HG03575 (cell line): ENCODE results near the gene PAMR1.
"Not testable (repeated sequence)": the region's sequence is repeated elsewhere in the genome, so short reads cannot be mapped to it uniquely, and the experiment has no call there.

ENCODE experiments used
- ATAC-seq: cut with Tn5 transposase; IDR thresholded peaks from one replicate; pipeline ENCODE4 v1.9.1; 2021; ENCODE audit not compliant: unreplicated experiment, insufficient number of reproducible peaks, low FRiP score; ENCODE audit errors: extremely low read depth

PAMR1 gene

GRCh38 chr11:35547995-35548394 is 22.6 kb upstream of the PAMR1 start:
- not testable (repeated sequence) for ATAC-seq

- ATAC-seq, result no peak
Observed at GRCh38 chr11:35546317-35546716, 20.9 kb upstream of the PAMR1 start.

DNA sequence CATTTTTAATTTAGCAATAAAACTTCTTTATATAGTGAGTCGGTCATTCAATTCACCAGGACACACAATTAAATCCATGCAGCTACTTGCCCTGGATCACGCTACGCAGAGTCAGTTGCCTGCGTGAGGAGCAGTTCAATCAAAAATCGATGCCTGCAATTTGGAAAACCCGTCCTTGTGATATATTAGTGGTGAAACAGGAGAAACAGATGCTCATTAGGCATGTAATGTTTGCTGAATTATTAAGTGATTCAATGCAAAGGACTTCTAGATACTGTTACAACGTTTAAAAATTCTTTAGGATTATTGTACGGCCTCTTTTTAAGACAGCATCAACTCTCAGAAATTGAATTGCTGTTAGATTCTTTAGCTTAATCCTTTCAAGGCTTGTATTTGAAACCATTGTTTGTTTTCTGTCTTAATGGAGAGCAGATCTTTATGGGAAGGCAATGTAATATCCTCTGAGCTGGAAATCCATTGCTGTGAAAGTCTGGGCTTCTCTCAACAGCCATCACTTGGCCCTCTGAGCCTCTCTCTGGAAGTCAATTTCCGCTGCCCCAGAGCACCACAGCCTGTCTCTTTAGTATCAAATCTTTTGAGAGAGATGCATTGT is 20.1 kb upstream of the PAMR1 start:
- no peak for ATAC-seq

DNA sequence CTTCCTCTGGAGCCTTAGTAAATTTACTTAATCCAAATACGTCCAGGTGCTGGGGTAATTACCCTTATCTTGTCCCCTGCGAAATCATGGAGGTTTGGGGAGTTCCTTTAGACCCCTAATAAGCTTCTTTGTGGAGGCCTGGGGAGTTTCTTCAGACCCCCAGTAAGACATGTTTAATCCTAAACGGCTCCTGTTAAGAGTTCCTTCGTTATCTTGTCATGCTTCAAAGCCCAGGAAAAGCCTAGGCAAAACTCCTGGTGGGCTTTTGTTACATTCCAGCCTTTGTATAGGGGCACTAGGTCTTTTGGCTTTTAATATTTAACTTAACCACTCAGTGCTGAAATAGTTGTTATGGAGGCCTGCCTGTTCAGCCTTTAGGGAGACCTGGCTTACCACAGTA is 18.1 kb upstream of the PAMR1 start:
- no peak for ATAC-seq

- ATAC-seq, result no peak
Observed at GRCh38 chr11:35541621-35542375, 16.4 kb upstream of the PAMR1 start.

- no peak for ATAC-seq
Observed at GRCh38 chr11:35540526-35540925, 15.1 kb upstream of the PAMR1 start.

- ATAC-seq, result no peak
Observed at GRCh38 chr11:35539781-35540281, 14.4 kb upstream of the PAMR1 start.

DNA sequence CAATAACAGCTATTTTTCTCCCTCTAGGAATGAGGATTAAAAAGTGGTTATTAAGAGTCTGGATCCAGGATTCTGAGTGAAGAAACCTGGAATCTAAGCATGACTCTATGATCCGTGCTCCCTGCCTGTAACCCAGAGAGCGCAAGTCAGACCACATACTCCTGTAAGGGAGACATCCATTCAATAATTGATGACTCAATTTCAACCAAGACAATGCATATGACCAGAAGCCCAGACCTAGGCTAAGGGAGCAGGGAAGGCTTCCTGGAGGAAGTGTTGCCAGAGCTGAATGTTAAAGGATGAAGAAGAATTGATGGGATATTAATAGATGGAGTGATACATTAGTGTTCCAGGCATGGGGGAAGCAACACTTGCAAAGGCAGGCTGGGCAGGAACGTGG is 13.8 kb upstream of the PAMR1 start:
- no peak for ATAC-seq

DNA sequence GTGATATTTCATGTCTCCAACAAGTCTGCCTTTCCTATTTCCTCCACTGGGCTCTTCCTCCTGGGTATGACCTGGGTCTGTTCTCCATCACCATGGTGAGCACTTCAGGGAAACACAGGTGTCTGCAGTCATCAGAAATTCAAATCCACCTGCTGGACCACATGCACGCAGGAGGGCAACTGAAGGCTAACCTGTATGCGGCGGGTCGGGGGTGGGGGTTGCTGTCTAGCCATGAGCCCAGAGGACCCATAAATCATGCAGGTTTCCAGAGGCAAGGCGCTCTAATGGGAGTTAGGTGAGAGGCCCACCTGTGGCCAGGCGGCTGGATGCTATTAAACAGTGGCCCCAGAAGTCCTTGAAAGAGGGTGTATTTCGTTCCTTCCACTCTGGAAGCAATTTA is 11.1 kb upstream of the PAMR1 start:
- ATAC-seq, result no peak

- no peak for ATAC-seq
Observed at GRCh38 chr11:35531246-35531645, 5.8 kb upstream of the PAMR1 start.

- ATAC-seq, result no peak
Observed at GRCh38 chr11:35529971-35530495, 4.6 kb upstream of the PAMR1 start.

DNA sequence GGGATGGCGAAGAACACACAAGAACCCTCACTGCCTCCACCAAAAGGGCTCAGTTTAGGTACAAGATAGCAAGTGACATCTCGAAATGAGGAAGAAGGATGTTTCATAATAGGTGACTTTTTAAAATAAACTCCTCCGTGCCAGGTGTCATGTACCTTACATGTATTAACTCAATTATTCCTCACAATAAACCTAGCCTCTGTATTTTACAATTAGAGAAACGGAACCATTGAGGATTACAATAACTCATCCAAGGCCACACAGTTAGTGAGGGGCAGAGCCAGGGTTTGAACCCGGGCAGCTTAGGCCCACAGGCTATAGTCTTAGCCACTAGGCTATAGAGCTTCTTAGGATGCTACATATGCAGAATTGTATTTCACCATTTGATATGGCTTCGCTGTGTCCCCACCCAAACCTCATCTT is 965 bp upstream of the PAMR1 start:
- no peak for ATAC-seq

DNA sequence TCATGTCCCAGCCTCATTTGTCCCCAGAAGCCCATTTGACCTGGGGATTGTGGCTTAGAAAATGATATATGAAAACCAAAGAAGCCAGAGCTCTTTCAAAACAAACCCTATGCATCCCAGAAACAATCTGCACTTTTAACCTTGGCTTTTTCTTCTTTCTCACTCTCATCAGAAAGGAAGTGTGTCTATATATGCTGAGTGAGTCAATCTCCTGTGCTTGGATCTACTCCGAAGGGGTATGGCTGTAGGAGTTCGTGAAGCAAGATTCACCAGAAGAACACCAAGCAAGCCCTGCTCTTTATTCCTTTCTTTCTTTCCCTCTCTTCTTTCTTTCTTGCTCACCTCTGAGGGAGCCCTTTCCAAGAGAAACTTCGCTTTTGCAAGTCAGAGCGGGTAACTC is 636 bp downstream of the PAMR1 start:
- no peak for ATAC-seq

DNA sequence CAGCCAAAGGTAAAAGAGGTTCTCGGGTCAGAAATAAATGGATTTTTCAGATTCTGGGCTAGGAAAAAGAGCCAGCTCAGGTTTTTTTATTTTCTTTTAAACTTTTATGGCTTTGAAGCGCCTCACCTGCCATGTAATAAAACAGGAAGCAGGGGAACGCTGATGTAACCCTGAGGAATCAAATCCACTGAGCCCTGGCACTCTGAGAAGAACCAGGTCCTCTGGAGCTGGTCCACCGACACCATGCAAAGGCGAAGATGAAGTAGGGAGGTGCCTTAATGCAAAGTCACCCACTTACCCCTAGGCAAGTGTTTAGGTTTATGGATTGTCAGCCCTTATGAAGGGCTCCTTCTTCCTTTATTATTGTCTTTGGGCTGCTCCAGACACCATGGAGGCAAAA is 1.6 kb downstream of the PAMR1 start:
- ATAC-seq, result no peak

GRCh38 chr11:35523331-35523768 is 2.1 kb downstream of the PAMR1 start:
- no peak for ATAC-seq

DNA sequence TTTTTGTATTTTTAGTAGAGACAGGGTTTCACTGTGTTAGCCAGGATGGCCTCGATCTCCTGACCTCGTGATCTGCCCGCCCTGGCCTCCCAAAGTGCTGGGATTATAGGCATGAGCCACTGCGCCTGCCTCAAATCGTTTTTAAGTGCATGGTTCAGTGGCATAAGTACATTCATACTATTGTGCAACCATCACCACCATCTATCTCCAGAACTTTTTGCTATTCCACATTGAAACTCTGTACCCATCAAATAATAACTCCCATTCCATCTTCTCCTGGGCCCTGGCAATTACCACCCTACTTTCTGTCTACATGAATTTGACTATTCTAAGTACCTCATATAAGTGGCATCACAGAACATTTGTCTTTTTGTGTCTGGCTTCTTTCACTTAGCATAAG is 3.3 kb downstream of the PAMR1 start:
- ATAC-seq, result not testable (repeated sequence)

- ATAC-seq, result no peak
Observed at GRCh38 chr11:35520376-35520775, 5.0 kb downstream of the PAMR1 start.

DNA sequence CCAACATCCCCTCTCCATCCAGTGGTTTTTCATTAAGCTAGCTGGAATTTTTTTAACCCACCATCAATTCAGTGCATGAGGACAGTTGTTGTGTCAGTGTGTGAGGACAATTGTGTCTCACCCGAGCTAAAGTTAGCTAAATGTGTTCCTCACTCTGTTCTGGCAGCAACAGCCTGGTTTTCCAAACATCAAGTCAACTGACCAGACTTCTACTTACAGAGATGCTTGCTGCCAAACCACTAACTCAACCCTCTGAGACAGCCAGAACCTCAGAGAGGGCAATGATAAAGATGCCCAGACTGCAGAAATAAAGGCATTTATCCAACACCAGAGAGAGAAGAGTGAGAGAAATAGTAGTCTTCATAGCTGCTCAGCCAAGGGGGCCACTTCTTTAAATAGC is 6.7 kb downstream of the PAMR1 start:
- no peak for ATAC-seq

- no peak for ATAC-seq
Observed at GRCh38 chr11:35517481-35517880, 7.9 kb downstream of the PAMR1 start.

GRCh38 chr11:35516403-35516802 is 9.0 kb downstream of the PAMR1 start:
- no peak for ATAC-seq
